ENCODE measurements around the gene GPR15.

DNA sequence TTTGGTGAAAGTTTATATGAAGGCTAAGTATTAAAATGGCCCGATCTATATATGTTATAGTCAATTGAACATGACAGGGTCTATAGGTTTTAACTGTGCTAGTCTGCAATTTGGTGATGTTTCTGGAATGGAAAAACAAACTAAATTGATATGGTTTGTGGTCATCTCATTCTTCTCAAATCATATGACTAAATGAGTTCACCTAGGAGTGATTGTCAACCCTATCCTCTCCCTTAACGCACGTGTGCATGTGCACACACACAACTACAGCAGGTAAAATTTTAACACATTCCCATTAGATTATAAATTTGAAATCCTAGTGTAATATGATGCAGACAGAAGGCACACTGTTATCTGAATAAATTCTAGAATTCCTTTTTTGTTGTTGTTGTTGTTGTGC lies 18.0 kb upstream of the GPR15 start:
- TF ChIP-seq CTCF (conservative IDR thresholded peaks at IDR 0.05 in 1 of 2, IDR thresholded peaks at IDR 0.05 in 1 of 2; ENCODE audit: low read depth in 1 of 2, low read length in 2 of 2) = no peak
- TF ChIP-seq EZH2 (IDR thresholded peaks at IDR 0.05; ENCODE audit: low read length, missing control alignments) = no peak

Data from fibroblast of lung (primary cell).